HCT116 (cell line): ENCODE measurements around the gene SLC12A8.

Source experiments
- EZH2 ChIP-seq: fragments of 200-600 bp; sonication (generic); IDR thresholded peaks from 2 replicates; pipeline ENCODE4 v1.6.1; 2017; ENCODE audit warnings: antibody characterized with exemption, mixed run types
- FOSL1 ChIP-seq: IDR thresholded peaks from 2 replicates; pipeline ENCODE4 v1.6.1; 2012; ENCODE audit warnings: low read depth
- JUND ChIP-seq: IDR thresholded peaks from 2 replicates; pipeline ENCODE4 v1.6.1; 2012
- POLR2A ChIP-seq: IDR thresholded peaks from 2 replicates; pipeline ENCODE4 v1.7.0; 2011; ENCODE audit warnings: borderline replicate concordance; ENCODE audit not compliant: insufficient read depth, insufficient read length; ENCODE audit errors: extremely low read depth
- SIN3A ChIP-seq: IDR thresholded peaks from 2 replicates; pipeline ENCODE4 v1.6.1; 2012; ENCODE audit warnings: low read depth
- TCF7L2 ChIP-seq: IDR thresholded peaks from 2 replicates; pipeline ENCODE4 v1.7.0; 2011; ENCODE audit warnings: borderline replicate concordance, inconsistent platforms; ENCODE audit not compliant: insufficient read depth, insufficient read length; ENCODE audit errors: extremely low read depth
- ZNF274 ChIP-seq: fragments of 200-500 bp; sonication (Bioruptor generic); IDR thresholded peaks from 2 replicates; pipeline ENCODE4 v1.6.1; 2014; ENCODE audit warnings: mild to moderate bottlenecking, low read depth, low read length, inconsistent platforms
- TF ChIP-seq, protein P1 (sequence below), 3 experiments: fragments of 200-600 bp in 1 of 3; sonication (generic) in 1 of 3; IDR thresholded peaks in 2 of 3; conservative IDR thresholded peaks in 1 of 3; 2 replicates each; pipeline ENCODE4 v1.5.1; 2012 to 2017; ENCODE audit warnings: low read depth in 2 of 3, low read length in 2 of 3, antibody characterized with exemption in 1 of 3, borderline replicate concordance in 1 of 3, control low read depth in 1 of 3, mild to moderate bottlenecking in 1 of 3, mixed read lengths in 1 of 3, mixed run types in 1 of 3, moderate library complexity in 1 of 3; ENCODE audit not compliant: insufficient read depth in 1 of 3
- TF ChIP-seq, protein P2 (sequence below): IDR thresholded peaks from 2 replicates; pipeline ENCODE4 v1.6.1; 2011; ENCODE audit warnings: mild to moderate bottlenecking, low read length, moderate library complexity; ENCODE audit not compliant: insufficient replicate concordance; ENCODE audit errors: extremely low read depth
- TF ChIP-seq, protein P3 (sequence below): IDR thresholded peaks from 2 replicates; pipeline ENCODE4 v1.6.1; 2012; ENCODE audit warnings: low read depth
- TF ChIP-seq, protein P4 (sequence below): IDR thresholded peaks from 2 replicates; pipeline ENCODE4 v1.6.1; 2012

DNA sequence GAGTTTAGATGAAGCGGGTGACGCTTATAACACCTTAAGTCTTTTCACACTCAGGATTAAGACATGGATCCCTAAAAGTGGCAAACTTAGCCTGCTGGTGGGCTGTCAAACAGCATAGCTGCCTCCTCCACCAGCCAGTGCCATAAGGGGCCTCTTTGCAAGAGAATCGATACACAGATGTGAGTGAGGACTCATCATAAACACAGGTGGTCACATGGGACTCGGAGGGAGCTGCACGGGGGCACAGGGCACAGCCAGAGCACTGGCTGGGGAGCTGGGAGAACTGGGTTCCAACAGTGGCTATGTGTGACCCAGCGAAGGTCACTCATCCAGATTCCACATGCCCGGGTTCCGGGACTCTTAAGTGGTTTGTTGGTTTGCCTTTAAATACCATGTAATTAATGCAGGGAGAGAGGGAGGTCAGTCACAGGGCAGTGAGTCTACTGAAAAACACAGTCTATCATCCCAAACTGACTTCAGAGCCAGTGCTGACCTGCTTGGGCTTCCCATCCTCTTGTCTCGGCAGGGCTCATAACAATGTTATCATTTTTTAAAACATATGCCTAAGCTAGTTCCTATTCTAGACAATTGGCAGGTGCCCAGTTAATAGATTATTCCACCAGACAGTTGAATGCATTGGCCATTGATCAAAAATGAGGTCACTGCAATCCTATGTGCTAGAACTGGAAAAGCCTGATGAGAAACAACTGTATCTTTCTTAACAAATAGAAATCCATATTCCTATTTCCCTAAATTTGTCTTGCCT, 51.8 kb downstream of the SLC12A8 start:
- TF ChIP-seq, protein P1, sequence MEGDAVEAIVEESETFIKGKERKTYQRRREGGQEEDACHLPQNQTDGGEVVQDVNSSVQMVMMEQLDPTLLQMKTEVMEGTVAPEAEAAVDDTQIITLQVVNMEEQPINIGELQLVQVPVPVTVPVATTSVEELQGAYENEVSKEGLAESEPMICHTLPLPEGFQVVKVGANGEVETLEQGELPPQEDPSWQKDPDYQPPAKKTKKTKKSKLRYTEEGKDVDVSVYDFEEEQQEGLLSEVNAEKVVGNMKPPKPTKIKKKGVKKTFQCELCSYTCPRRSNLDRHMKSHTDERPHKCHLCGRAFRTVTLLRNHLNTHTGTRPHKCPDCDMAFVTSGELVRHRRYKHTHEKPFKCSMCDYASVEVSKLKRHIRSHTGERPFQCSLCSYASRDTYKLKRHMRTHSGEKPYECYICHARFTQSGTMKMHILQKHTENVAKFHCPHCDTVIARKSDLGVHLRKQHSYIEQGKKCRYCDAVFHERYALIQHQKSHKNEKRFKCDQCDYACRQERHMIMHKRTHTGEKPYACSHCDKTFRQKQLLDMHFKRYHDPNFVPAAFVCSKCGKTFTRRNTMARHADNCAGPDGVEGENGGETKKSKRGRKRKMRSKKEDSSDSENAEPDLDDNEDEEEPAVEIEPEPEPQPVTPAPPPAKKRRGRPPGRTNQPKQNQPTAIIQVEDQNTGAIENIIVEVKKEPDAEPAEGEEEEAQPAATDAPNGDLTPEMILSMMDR (IDR thresholded peaks at IDR 0.05 in 2 of 3, conservative IDR thresholded peaks at IDR 0.05 in 1 of 3; ENCODE audit: borderline replicate concordance in 1 of 3, insufficient read depth in 1 of 3, low read depth in 2 of 3, low read length in 2 of 3), result no peak
- TF ChIP-seq EZH2, result no peak
- no peak for TF ChIP-seq POLR2A
- no peak for TF ChIP-seq SIN3A
- no peak for TF ChIP-seq FOSL1
- TF ChIP-seq, protein P2, sequence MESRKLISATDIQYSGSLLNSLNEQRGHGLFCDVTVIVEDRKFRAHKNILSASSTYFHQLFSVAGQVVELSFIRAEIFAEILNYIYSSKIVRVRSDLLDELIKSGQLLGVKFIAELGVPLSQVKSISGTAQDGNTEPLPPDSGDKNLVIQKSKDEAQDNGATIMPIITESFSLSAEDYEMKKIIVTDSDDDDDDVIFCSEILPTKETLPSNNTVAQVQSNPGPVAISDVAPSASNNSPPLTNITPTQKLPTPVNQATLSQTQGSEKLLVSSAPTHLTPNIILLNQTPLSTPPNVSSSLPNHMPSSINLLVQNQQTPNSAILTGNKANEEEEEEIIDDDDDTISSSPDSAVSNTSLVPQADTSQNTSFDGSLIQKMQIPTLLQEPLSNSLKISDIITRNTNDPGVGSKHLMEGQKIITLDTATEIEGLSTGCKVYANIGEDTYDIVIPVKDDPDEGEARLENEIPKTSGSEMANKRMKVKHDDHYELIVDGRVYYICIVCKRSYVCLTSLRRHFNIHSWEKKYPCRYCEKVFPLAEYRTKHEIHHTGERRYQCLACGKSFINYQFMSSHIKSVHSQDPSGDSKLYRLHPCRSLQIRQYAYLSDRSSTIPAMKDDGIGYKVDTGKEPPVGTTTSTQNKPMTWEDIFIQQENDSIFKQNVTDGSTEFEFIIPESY, result no peak
- TF ChIP-seq, protein P3, sequence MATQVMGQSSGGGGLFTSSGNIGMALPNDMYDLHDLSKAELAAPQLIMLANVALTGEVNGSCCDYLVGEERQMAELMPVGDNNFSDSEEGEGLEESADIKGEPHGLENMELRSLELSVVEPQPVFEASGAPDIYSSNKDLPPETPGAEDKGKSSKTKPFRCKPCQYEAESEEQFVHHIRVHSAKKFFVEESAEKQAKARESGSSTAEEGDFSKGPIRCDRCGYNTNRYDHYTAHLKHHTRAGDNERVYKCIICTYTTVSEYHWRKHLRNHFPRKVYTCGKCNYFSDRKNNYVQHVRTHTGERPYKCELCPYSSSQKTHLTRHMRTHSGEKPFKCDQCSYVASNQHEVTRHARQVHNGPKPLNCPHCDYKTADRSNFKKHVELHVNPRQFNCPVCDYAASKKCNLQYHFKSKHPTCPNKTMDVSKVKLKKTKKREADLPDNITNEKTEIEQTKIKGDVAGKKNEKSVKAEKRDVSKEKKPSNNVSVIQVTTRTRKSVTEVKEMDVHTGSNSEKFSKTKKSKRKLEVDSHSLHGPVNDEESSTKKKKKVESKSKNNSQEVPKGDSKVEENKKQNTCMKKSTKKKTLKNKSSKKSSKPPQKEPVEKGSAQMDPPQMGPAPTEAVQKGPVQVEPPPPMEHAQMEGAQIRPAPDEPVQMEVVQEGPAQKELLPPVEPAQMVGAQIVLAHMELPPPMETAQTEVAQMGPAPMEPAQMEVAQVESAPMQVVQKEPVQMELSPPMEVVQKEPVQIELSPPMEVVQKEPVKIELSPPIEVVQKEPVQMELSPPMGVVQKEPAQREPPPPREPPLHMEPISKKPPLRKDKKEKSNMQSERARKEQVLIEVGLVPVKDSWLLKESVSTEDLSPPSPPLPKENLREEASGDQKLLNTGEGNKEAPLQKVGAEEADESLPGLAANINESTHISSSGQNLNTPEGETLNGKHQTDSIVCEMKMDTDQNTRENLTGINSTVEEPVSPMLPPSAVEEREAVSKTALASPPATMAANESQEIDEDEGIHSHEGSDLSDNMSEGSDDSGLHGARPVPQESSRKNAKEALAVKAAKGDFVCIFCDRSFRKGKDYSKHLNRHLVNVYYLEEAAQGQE, result no peak
- TF ChIP-seq, protein P4, sequence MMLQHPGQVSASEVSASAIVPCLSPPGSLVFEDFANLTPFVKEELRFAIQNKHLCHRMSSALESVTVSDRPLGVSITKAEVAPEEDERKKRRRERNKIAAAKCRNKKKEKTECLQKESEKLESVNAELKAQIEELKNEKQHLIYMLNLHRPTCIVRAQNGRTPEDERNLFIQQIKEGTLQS, result no peak
- TF ChIP-seq TCF7L2, result no peak
- TF ChIP-seq JUND, result no peak
- no peak for TF ChIP-seq ZNF274
